Activated T-cell treated with anti-CD3 and anti-CD28 coated beads for 4 hours (primary cell): ENCODE results near the gene PRKCA.

Source experiments
- DNase-seq: peaks from one replicate; pipeline ENCODE4 v3.0.0-alpha.2; 2020

The PRKCA gene

DNA sequence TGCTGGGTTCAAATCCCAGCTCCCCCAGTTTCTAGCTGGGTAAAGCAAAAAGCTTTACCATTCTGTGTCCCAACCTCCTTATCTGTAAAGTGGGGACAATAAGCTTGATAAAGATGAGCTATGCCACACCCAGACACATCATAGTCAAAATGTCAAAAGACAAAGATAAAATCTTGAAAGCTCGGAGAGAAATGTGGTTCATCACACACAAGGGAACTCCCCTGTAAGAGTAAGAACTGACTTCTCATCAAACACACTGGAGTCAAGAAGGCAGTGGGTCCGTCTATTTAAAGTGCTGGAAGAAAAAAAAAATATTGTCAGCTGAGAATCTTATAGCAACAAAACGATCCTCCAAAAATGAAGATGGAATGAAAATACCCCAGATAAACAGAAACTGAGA lies 557.8 kb downstream of the PRKCA start:
- no peak for DNase-seq
